Keratinocyte (primary cell): ENCODE measurements around the gene STARD10. TPM values are rescaled to one million over a fixed set of nuclear protein-coding genes. Genes with fewer than 3 reads are reported as not detected.

Experiments used
- DNase-seq: peaks from one replicate; pipeline ENCODE4 v3.0.0-alpha.2; 2011; ENCODE audit warnings: low read depth, missing footprints, low spot score
- FAIRE-seq: peaks from 2 replicates; lab custom pipeline; 2011; peaks lifted over from hg19 to GRCh38; lab: Jason Lieb, UNC
- H2AFZ ChIP-seq: 2 replicates; pipeline ENCODE4 v1.6.0; 2012; ENCODE audit warnings: low read length, control low read depth, inconsistent platforms; ENCODE audit not compliant: control insufficient read depth
- H3K27ac ChIP-seq: 2 replicates; pipeline ENCODE4 v1.5.1; 2011; ENCODE audit warnings: low read length; ENCODE audit not compliant: control insufficient read depth, insufficient read depth
- H3K27me3 ChIP-seq: 3 replicates; pipeline ENCODE4 v1.6.0; 2011; ENCODE audit warnings: low read length; ENCODE audit not compliant: control insufficient read depth, insufficient read depth; ENCODE audit errors: extremely low read depth
- H3K36me3 ChIP-seq, 2 experiments: 2 replicates in 1 of 2; 3 replicates in 1 of 2; pipeline ENCODE4 v1.5.1; 2011; ENCODE audit warnings: low read length in 2 of 2, mild to moderate bottlenecking in 1 of 2; ENCODE audit not compliant: control insufficient read depth in 2 of 2, insufficient read depth in 2 of 2; ENCODE audit errors: extremely low read depth in 1 of 2
- H3K4me1 ChIP-seq: 3 replicates; pipeline ENCODE4 v1.5.1; 2011; ENCODE audit warnings: low read length; ENCODE audit not compliant: control insufficient read depth, insufficient read depth; ENCODE audit errors: extremely low read depth
- H3K4me2 ChIP-seq: 3 replicates; pipeline ENCODE4 v1.6.0; 2011; ENCODE audit warnings: low read depth, low read length; ENCODE audit not compliant: control insufficient read depth, insufficient read depth; ENCODE audit errors: extremely low read depth
- H3K4me3 ChIP-seq, 3 experiments: fragments of 200-600 bp in 1 of 3; sonication (generic) in 1 of 3; 2 replicates in 2 of 3; 3 replicates in 1 of 3; pipeline ENCODE4 v1.5.1; 2011 to 2016; ENCODE audit warnings: low read length in 3 of 3, mild to moderate bottlenecking in 3 of 3, control low read depth in 2 of 3, inconsistent platforms in 1 of 3, low read depth in 1 of 3, mixed read lengths in 1 of 3, mixed run types in 1 of 3, moderate library complexity in 1 of 3; ENCODE audit not compliant: control insufficient read depth in 2 of 3, insufficient read depth in 2 of 3; ENCODE audit errors: extremely low read depth in 1 of 3
- H3K79me2 ChIP-seq: 2 replicates; pipeline ENCODE4 v1.6.0; 2012; ENCODE audit warnings: low read length; ENCODE audit not compliant: control insufficient read depth, insufficient read depth
- H3K9ac ChIP-seq: 3 replicates; pipeline ENCODE4 v1.6.0; 2011; ENCODE audit warnings: low read length; ENCODE audit not compliant: control insufficient read depth, insufficient read depth; ENCODE audit errors: extremely low read depth
- H3K9me1 ChIP-seq: 3 replicates; pipeline ENCODE4 v1.6.0; 2011; ENCODE audit warnings: low read length; ENCODE audit not compliant: control insufficient read depth, insufficient read depth; ENCODE audit errors: extremely low read depth
- H3K9me3 ChIP-seq: 2 replicates; pipeline ENCODE4 v1.5.1; 2012; ENCODE audit warnings: low read depth, low read length; ENCODE audit not compliant: control insufficient read depth
- H4K20me1 ChIP-seq: 3 replicates; pipeline ENCODE4 v1.6.0; 2011; ENCODE audit warnings: low read length; ENCODE audit not compliant: control insufficient read depth, insufficient read depth; ENCODE audit errors: extremely low read depth
- CTCF ChIP-seq, 3 experiments: IDR thresholded peaks in 1 of 3; conservative IDR thresholded peaks in 1 of 3; optimal IDR thresholded peaks in 1 of 3; 2 replicates in 2 of 3; 3 replicates in 1 of 3; pipeline versions ENCODE3 to v1.5.1; 2011; ENCODE audit warnings: low read length in 3 of 3, mild to moderate bottlenecking in 3 of 3, moderate library complexity in 2 of 3, control low read depth in 1 of 3, inconsistent platforms in 1 of 3; ENCODE audit not compliant: insufficient read depth in 2 of 3; ENCODE audit errors: extremely low read depth in 1 of 3
- EZH2 ChIP-seq: IDR thresholded peaks from one replicate; pipeline ENCODE4 v1.6.1; 2012; ENCODE audit warnings: inconsistent platforms, mild to moderate bottlenecking, low read length, moderate library complexity
- dilution Hi-C: fragments of 300-500 bp; cut with MboI; formaldehyde crosslinking; loops from one replicate; pipeline ENCODE4 v1.7.0; 2020; ENCODE audit warnings: low sequenced_read_pairs; ENCODE audit not compliant: extremely low pct_ligation_motif_present
- polyA plus RNA-seq, 5 experiments: library from polyadenylated mRNA; depleted of rRNA in 3 of 5; stranded (reverse) in 3 of 5; stranded (forward) in 1 of 5; unstranded in 1 of 5; fragments of >200 nt; gene quantifications; 1 replicate in 1 of 5; 2 replicates in 3 of 5; 3 replicates in 1 of 5; pipeline versions ENCODE4 v1.2.1 to v1.2.3, GENCODE V29; 2011 to 2012; ENCODE audit warnings: missing spikeins in 2 of 5, low read depth in 1 of 5, low replicate concordance in 1 of 5

Gene STARD10
- polyA plus RNA-seq, 1 donor (not counting 4 experiments of a cell fraction or from before 2014, with no cell fraction given), result 67.0 TPM

DNA sequence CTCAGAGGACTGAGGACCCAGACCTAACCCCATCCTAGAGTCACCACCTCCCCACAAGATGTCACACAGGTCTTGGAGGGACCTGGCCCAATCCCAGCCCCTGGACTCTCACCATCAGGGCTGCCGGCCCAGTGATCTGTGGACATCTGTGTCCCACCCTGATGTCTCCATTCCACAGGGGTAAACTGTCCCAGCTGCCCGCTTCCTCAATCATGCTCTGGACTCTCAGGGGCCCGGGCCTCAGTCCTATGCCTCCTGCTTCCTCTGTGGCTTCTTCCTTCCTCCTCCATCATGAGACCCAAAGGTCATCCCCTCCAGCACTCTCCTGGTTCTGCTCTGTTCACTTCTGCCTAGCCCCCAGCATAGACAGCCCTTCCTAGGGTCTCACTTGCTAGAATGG is 73.8 kb downstream of the STARD10 start:
- FAIRE-seq (no peak), DNase-seq (no peak)
- Histone ChIP-seq H3K9me1 (peaks cover 7% of the 10 kb centered on the region), H3K9me3 (no peaks in the 10 kb centered on the region), H3K79me2 (peaks cover 79% of the 10 kb centered on the region), H3K4me1 (peaks cover 63% of the 10 kb centered on the region), H3K27me3 (no peaks in the 10 kb centered on the region), H4K20me1 (peaks cover 7% of the 10 kb centered on the region), H2AFZ (no peak overlapping the region), H3K9ac (no peak overlapping the region), H3K4me3 (no peak overlapping the region), H3K4me2 (peak overlapping the region; percentile 99), H3K36me3 (peaks cover 14 to 28% of the 10 kb centered on the region in 2 experiments), H3K27ac (no peak overlapping the region)
- dilution Hi-C loops, result no loop called here
- TF ChIP-seq CTCF (optimal IDR thresholded peaks at IDR 0.05 in 1 of 3, IDR thresholded peaks at IDR 0.05 in 1 of 3, conservative IDR thresholded peaks at IDR 0.05 in 1 of 3; ENCODE audit: extremely low read depth in 1 of 3, insufficient read depth in 2 of 3, low read length in 3 of 3) (no peak), EZH2 (no peak)

DNA sequence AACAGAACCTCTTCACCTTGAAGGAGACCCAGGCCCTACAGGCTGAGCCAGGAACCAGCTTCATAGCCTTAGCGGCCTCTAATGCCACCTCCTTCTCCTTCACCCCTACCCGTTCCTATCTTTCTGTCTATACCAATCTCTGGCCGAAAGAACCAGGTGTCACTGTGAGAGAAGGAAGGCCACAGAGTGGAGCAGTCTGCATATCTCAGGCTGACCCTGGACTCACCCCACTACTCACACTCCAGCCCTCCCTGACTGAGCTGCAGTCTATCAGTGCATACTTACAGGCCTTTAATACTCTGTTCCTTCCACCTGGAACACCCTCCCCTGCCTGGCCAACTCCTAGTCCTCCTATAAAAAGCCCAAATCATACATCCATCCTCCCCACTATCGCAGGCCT is 74.3 kb downstream of the STARD10 start:
- no peaks in the 10 kb centered on the region for H3K27me3 ChIP-seq
- TF ChIP-seq CTCF (optimal IDR thresholded peaks at IDR 0.05 in 1 of 3, IDR thresholded peaks at IDR 0.05 in 1 of 3, conservative IDR thresholded peaks at IDR 0.05 in 1 of 3; ENCODE audit: extremely low read depth in 1 of 3, insufficient read depth in 2 of 3, low read length in 3 of 3), result no peak
- no peak for TF ChIP-seq EZH2
- peaks cover 7% of the 10 kb centered on the region for H3K9me1 ChIP-seq
- no peaks in the 10 kb centered on the region for H3K9me3 ChIP-seq
- H3K36me3 ChIP-seq, result peaks cover 14 to 29% of the 10 kb centered on the region in 2 experiments
- H3K4me2 ChIP-seq, result peak overlapping the region; percentile 30
- H4K20me1 ChIP-seq, result peaks cover 11% of the 10 kb centered on the region
- DNase-seq (no peak), FAIRE-seq (no peak)
- dilution Hi-C loops, result no loop called here
- no peak overlapping the region for H3K27ac ChIP-seq
- H3K79me2 ChIP-seq, result peaks cover 80% of the 10 kb centered on the region
- H3K9ac ChIP-seq, result no peak overlapping the region
- H3K4me1 ChIP-seq, result peaks cover 61% of the 10 kb centered on the region
- no peak overlapping the region for H3K4me3 ChIP-seq
- H2AFZ ChIP-seq, result no peak overlapping the region
